IMR-90 (cell line): ENCODE results near the gene ANKRD1. TPM values are rescaled to one million over a fixed set of nuclear protein-coding genes. Genes with fewer than 3 reads are reported as not detected.

Experiments
- ATAC-seq: fragments of 200-7000 bp; cut with Tn5 transposase; 2 replicates; pipeline ENCODE4 v1.9.1; 2020; ENCODE audit warnings: low read depth, mild to moderate bottlenecking, moderate library complexity
- BruUV-seq: library from RNA; stranded (reverse); fragments of 400-500 nt; replicated peaks from 2 replicates; lab custom pipeline; 2021; lab: Mats Ljungman, UMichigan
- CTCF ChIA-PET: fragments of 300-600 bp; formaldehyde crosslinking; extraction: SDS; loops from one replicate; lab custom pipeline; 2021; ENCODE audit warnings: antibody characterized with exemption; lab: Yijun Ruan, JAX
- POLR2A ChIA-PET: fragments of 300-600 bp; sonication (Branson Sonifier 250); formaldehyde crosslinking; loops from one replicate; lab custom pipeline; 2022; ENCODE audit warnings: antibody characterized with exemption; ENCODE audit not compliant: unreplicated experiment; lab: Charles Lee
- DNase-seq: peaks from one replicate; pipeline ENCODE4 v3.0.0; 2013
- H2AFZ ChIP-seq: replicated peaks from 2 replicates; pipeline ENCODE3; 2013; ENCODE audit warnings: low read length, mild to moderate bottlenecking; ENCODE audit not compliant: poor library complexity
- H2AK5ac ChIP-seq: 2 replicates; pipeline ENCODE4 v1.6.1; 2013; ENCODE audit warnings: low read depth, low read length, inconsistent platforms
- H2AK9ac ChIP-seq: replicated peaks from 2 replicates; pipeline ENCODE3; 2013; ENCODE audit warnings: mild to moderate bottlenecking, low read depth, low read length, moderate library complexity; ENCODE audit not compliant: poor library complexity
- H2BK120ac ChIP-seq: 2 replicates; pipeline ENCODE4 v1.6.1; 2013; ENCODE audit warnings: low read depth, low read length, inconsistent platforms
- H2BK15ac ChIP-seq: 3 replicates; pipeline ENCODE4 v1.6.1; 2013; ENCODE audit warnings: low read depth, low read length, inconsistent platforms
- H2BK20ac ChIP-seq: 2 replicates; pipeline ENCODE4 v1.6.1; 2013; ENCODE audit warnings: low read depth, mild to moderate bottlenecking, inconsistent platforms, low read length, moderate library complexity
- H2BK5ac ChIP-seq: 2 replicates; pipeline ENCODE4 v1.6.1; 2013; ENCODE audit warnings: mild to moderate bottlenecking, low read depth, low read length, inconsistent platforms; ENCODE audit not compliant: poor library complexity, severe bottlenecking
- H3K14ac ChIP-seq: replicated peaks from 2 replicates; pipeline ENCODE4 v1.6.1; 2013; ENCODE audit warnings: low read depth, low read length, inconsistent platforms
- H3K18ac ChIP-seq: 2 replicates; pipeline ENCODE4 v1.6.1; 2013; ENCODE audit warnings: low read depth, low read length, control low read depth
- H3K23ac ChIP-seq: 2 replicates; pipeline ENCODE4 v1.6.1; 2013; ENCODE audit warnings: low read depth, low read length, inconsistent platforms
- H3K27ac ChIP-seq: 2 replicates; pipeline ENCODE4 v1.5.1; 2013; ENCODE audit warnings: mild to moderate bottlenecking, control low read depth, low read length; ENCODE audit not compliant: insufficient read depth
- H3K27me3 ChIP-seq: 2 replicates; pipeline ENCODE4 v1.6.1; 2013; ENCODE audit warnings: low read length; ENCODE audit not compliant: control insufficient read depth, insufficient read depth
- H3K36me3 ChIP-seq: 2 replicates; pipeline ENCODE4 v1.6.1; 2013; ENCODE audit warnings: low read length, mixed read lengths; ENCODE audit not compliant: control insufficient read depth, insufficient read depth
- H3K4ac ChIP-seq: 2 replicates; pipeline ENCODE4 v1.6.1; 2013; ENCODE audit warnings: low read depth, low read length, inconsistent platforms
- H3K4me1 ChIP-seq: 2 replicates; pipeline ENCODE4 v1.6.1; 2013; ENCODE audit warnings: low read length, mixed read lengths; ENCODE audit not compliant: control insufficient read depth, insufficient read depth
- H3K4me2 ChIP-seq: 2 replicates; pipeline ENCODE4 v1.6.1; 2013; ENCODE audit warnings: low read depth, mild to moderate bottlenecking, control low read depth, low read length, moderate library complexity
- H3K4me3 ChIP-seq: 2 replicates; pipeline ENCODE4 v1.5.1; 2013; ENCODE audit warnings: low read depth, mild to moderate bottlenecking, control low read depth, low read length, moderate library complexity; ENCODE audit not compliant: insufficient read depth
- H3K56ac ChIP-seq: 2 replicates; pipeline ENCODE4 v1.6.1; 2013; ENCODE audit warnings: low read length, inconsistent platforms; ENCODE audit not compliant: insufficient read depth; ENCODE audit errors: extremely low read depth
- H3K79me1 ChIP-seq, 2 experiments: 2 replicates each; pipeline ENCODE4 v1.6.1; 2013; ENCODE audit warnings: low read length in 2 of 2, inconsistent platforms in 1 of 2, low read depth in 1 of 2
- H3K9ac ChIP-seq: 2 replicates; pipeline ENCODE4 v1.6.1; 2013; ENCODE audit warnings: low read depth, low read length, control low read depth
- H3K9me1 ChIP-seq: 2 replicates; pipeline ENCODE4 v1.6.1; 2013; ENCODE audit warnings: low read length, inconsistent platforms; ENCODE audit not compliant: insufficient read depth
- H3K9me3 ChIP-seq: 2 replicates; pipeline ENCODE4 v1.6.1; 2013; ENCODE audit warnings: low read length; ENCODE audit not compliant: control insufficient read depth, insufficient read depth
- H4K20me1 ChIP-seq: 2 replicates; pipeline ENCODE4 v1.6.1; 2013; ENCODE audit warnings: low read length, inconsistent platforms; ENCODE audit not compliant: insufficient read depth
- H4K5ac ChIP-seq: 2 replicates; pipeline ENCODE4 v1.6.1; 2013; ENCODE audit warnings: mild to moderate bottlenecking, low read depth, low read length, control low read depth
- H4K8ac ChIP-seq, 2 experiments: 2 replicates each; pipeline ENCODE4 v1.6.1; 2013; ENCODE audit warnings: low read depth in 2 of 2, low read length in 2 of 2, control low read depth in 1 of 2, inconsistent platforms in 1 of 2
- H4K91ac ChIP-seq: 2 replicates; pipeline ENCODE4 v1.6.1; 2013; ENCODE audit warnings: low read depth, low read length, inconsistent platforms; ENCODE audit not compliant: insufficient read depth
- CEBPB ChIP-seq: IDR thresholded peaks from 2 replicates; pipeline ENCODE4 v1.6.1; 2012; ENCODE audit warnings: low read depth, low read length, improper control_type of control experiment
- CHD1 ChIP-seq: IDR thresholded peaks from 2 replicates; pipeline ENCODE4 v1.6.1; 2012; ENCODE audit warnings: low read depth, low read length, improper control_type of control experiment
- FOS ChIP-seq: fragments of 150-350 bp; IDR thresholded peaks from 2 replicates; pipeline ENCODE4 v1.6.1; 2016; ENCODE audit warnings: low read depth, low read length
- MAFK ChIP-seq: IDR thresholded peaks from 2 replicates; pipeline ENCODE4 v1.6.1; 2012; ENCODE audit warnings: low read depth, low read length, improper control_type of control experiment
- MXI1 ChIP-seq: IDR thresholded peaks from 2 replicates; pipeline ENCODE4 v1.6.1; 2012; ENCODE audit warnings: low read depth, mild to moderate bottlenecking, low read length, moderate library complexity, borderline replicate concordance
- RFX5 ChIP-seq: IDR thresholded peaks from 2 replicates; pipeline ENCODE4 v1.8.0; 2012; ENCODE audit warnings: low read depth, mild to moderate bottlenecking, low read length, moderate library complexity
- WGBS, 2 experiments: methylation state at CpG; one replicate each; pipeline versions ENCODE4 v1.1.5 to v1.1.7; 2013; ENCODE audit warnings: missing lambda C conversion rate in 2 of 2; ENCODE audit not compliant: insufficient read length in 1 of 2; ENCODE audit errors: extremely low coverage in 2 of 2; 5-methylcytosine and 5-hydroxymethylcytosine counted together
- dilution Hi-C: fragments of 300-500 bp; cut with HindIII; formaldehyde crosslinking; loops from one replicate; pipeline ENCODE4 v1.14.3; 2018; ENCODE audit warnings: low sequenced_read_pairs; ENCODE audit not compliant: unreplicated experiment
- in situ Hi-C: fragments of 300-500 bp; cut with MboI; formaldehyde crosslinking; loops from 3 replicates; pipeline ENCODE4 v1.14.3; 2019; ENCODE audit warnings: low sequenced_read_pairs, inconsistent platforms, mixed read lengths
- intact Hi-C: fragments of 100-400 bp; cut with micrococcal nuclease; formaldehyde crosslinking; loops from 2 replicates; pipeline ENCODE4 v1.10.0; 2022
- polyA plus RNA-seq, 3 experiments: library from polyadenylated mRNA; depleted of rRNA; stranded (reverse); fragments of >200 nt; gene quantifications; 2 replicates each; pipeline ENCODE4 v1.2.3, GENCODE V29; 2012; ENCODE audit warnings: low replicate concordance in 1 of 3
- total RNA-seq: library from RNA; depleted of rRNA; stranded (reverse); fragments of >200 nt; gene quantifications from 2 replicates; pipeline ENCODE4 v1.2.3, GENCODE V29; 2012

ANKRD1 gene
- total and polyA plus RNA-seq, 2 of the 4 experiments (the other 2 are of a cell fraction) = 7.4 to 10.8 TPM

- Histone ChIP-seq H3K9me1 (peaks cover 2% of the 10 kb centered on the region; the same call in 1 of the 2 replicates), H3K36me3 (no peaks in the 10 kb centered on the region), H2AK5ac (no peak overlapping the region), H4K5ac (no peak overlapping the region), H2BK15ac (no peak overlapping the region), H4K20me1 (no peaks in the 10 kb centered on the region), H3K79me1 (no peaks in the 10 kb centered on the region), H4K91ac (no peak overlapping the region), H3K18ac (peak overlapping the region; percentile 34; the same call in 1 of the 2 replicates), H3K9ac (no peak overlapping the region), H3K56ac (no peak overlapping the region), H2BK20ac (peak overlapping the region; percentile 61; the same call in 1 of the 2 replicates), H3K4me3 (no peak overlapping the region), H3K14ac (no peak overlapping the region), H2AK9ac (no peak overlapping the region), H2BK5ac (peak overlapping the region; percentile 84), H2AFZ (no peak overlapping the region), H3K4me2 (peak overlapping the region; percentile 19; the same call in 1 of the 2 replicates), H3K27me3 (no peaks in the 10 kb centered on the region), H4K8ac (no peak overlapping the region), H2BK120ac (peak overlapping the region; percentile 15; the same call in 1 of the 2 replicates), H3K23ac (no peak overlapping the region), H3K4ac (no peak overlapping the region), H3K4me1 (peaks cover 15% of the 10 kb centered on the region), H3K9me3 (no peaks in the 10 kb centered on the region), H3K27ac (no peak overlapping the region)
- BruUV-seq = no TSS peak
- ATAC-seq = peak; percentile 49; the same call in 1 of the 2 replicates
- no CpG with 5 or more reads among the region's 6 CpGs for WGBS, 2 experiments
- ChIA-PET CTCF (interaction anchor here (0.6 kb wide), 1 partner anchor 41 kb away, joined by 3 read pairs; no protein-coding TSS in a partner anchor), POLR2A (no interaction called here)
- DNase-seq = peak; percentile 83
- in situ Hi-C loops = no loop called here
- intact Hi-C loops = no loop called here
- TF ChIP-seq MAFK (no peak), FOS (0 out of 2 replicates have a peak, but pooled peaks have one; percentile 22), CHD1 (no peak), MXI1 (no peak), CEBPB (no peak), RFX5 (no peak)
- dilution Hi-C loops = no loop called here
These were observed 47.6 kb upstream of the ANKRD1 start for GRCh38 chr10:90968328-90969081.
